Amniotic stem cell (primary cell): ENCODE results near the gene ARPC1B.
"Not testable (repeated sequence)": the region's sequence is repeated elsewhere in the genome, so short reads cannot be mapped to it uniquely, and the experiment has no call there.

Source experiments
- DNase-seq: peaks from one replicate; lab custom pipeline; 2025; lab: John Stamatoyannopoulos, UW

The ARPC1B gene

DNA sequence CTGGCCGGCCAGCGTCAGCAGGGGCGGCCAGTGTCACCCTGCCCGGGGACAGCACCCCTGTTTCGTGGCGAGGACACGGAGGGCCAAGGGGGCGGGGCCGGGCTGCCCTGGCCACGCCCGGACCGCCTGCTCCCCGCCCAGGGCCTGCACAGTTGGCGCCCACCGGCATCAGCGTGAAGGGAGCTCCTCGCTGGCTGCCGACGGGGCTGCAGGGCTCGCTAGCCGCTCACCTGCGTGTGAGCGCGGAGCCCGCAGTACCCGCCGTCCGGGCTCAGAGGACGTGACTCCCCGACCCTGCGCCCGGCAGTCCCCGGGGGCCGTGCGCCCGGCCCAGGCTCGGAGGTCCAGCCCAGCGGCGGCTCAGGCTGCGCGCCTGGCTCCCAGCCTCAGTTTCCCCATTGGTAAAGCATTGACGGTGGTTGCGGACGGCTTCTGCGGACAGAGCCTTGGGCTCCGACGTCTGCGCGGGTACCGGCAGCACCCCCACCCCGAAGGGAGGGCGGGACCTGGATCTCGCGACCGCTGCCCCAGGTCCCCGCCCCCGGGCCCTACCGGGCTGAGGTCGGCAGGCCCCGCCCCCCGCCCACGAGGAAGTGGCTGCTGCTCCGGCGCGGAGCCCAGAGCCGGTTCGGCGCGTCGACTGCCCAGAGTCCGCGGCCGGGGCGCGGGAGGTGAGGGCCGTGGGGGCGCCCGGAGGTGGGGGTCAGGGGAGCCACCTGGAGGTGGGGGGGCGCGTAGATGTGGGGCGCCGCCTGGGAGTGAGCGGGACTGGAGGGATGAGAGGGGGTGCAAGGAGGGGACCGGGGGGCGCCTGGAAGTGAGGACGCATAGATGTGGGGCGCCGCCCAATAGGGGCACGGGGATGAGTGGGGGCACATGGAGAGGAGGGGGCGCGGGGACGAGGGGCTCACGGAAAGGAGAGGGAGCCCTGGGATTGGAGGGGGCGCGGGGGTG, at the start of gene ARPC1B:
Gene ARPC1B, plus strand, starts transcription at position 620 of the 954 bp plus-strand sequence. CDS start 10,985 bp downstream, outside the sequence.
- peak; percentile 14 for DNase-seq

GRCh38 chr7:99325001-99325493, 49.5 kb upstream of the ARPC1B start:
- no peak for DNase-seq

- peak; percentile 72 for DNase-seq
Observed at GRCh38 chr7:99325592-99326407, 48.7 kb upstream of the ARPC1B start, which contains the start of gene ARPC1A. ARPC1A (plus strand) TSS chr7:99325898; CDS start chr7:99333354, 7,456 bp downstream.

DNA sequence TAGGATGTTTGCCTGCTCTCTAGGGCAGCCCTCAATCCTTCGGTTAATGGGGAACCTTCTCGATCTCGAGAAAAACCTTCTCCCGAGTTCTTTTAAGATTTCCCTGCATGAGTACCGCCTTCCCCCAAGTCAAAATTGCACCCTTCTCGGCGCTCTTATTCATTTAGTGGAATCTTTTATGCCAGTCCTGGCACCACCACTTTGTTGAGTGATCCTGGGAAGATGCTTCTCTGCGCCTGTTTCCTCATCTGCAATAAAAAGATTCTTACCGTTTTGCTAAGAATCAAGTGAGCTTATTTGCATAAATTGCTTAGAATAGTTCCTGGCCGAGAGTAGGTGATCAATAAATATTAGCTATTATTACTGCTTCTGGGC, 48.1 kb upstream of the ARPC1B start:
- no peak for DNase-seq

DNA sequence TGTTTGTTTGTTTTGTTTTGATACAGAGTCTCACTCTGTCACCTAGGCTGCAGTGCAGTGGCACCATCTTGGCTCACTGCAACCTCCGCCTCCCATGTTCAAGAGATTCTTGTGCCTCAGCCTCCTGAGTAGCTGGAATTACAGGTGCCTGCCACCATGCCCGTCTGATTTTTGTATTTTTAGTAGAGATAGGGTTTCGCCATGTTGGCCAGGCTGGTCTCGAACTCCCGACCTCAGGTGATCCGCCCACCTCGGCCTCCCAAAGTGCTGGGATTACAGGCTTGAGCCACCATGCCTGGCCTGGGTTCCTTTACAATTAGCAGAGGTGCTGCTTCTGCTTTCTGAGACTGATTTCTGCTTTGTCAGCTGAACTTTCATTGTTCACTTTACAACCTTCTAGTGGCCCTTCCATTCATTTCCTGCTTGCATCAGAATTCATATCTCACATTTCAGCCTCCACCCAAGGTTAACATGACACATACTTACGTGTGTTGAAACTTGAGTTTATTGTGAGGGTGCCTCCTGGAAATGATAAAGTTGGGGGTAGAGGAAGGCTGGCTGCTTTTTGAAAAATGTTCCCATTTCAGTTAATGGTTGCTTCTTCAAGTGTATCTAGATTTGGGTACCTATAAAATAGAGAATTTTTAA, 44.1 kb upstream of the ARPC1B start:
- DNase-seq = peak; percentile 56

DNA sequence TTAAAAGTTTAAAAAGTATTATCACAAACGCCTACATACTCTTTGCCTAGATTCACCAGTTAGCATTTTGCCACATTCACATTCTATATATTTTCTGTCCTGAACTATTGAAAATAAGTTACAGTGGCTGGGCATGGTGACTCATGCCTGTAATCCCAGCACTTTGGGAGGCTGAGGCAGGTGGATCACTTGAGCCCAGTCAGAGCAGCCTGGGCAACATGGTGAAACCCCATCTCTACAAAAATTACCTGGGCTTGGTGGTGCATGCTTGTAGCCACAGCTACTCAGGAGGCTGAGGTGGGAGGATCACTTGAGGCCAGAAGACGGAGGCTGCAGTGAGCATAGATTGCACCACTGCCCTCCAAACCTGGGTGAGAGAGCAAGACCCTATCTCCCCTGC, 43.5 kb upstream of the ARPC1B start:
- no peak for DNase-seq

- DNase-seq = no peak
Observed at GRCh38 chr7:99339595-99339994, 34.9 kb upstream of the ARPC1B start.

DNA sequence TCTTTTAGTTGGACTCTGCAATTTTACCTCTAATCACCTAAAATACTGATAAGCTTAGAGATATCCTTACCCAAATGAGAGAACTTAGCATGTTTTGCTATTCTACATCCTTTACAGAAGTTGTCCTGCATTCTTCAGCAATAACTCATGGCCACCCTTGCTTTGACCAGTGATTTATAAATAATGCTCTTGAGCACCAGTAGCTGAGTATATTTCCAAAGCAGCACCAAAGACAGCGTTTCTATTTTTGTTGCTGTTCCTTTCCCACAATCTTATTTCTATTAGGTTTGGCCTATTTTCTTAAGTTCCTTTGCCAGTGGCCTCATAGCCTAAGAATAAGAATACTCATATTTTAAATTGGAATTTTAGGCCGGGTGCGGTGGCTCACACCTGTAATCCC, 33.9 kb upstream of the ARPC1B start:
- DNase-seq = no peak

DNA sequence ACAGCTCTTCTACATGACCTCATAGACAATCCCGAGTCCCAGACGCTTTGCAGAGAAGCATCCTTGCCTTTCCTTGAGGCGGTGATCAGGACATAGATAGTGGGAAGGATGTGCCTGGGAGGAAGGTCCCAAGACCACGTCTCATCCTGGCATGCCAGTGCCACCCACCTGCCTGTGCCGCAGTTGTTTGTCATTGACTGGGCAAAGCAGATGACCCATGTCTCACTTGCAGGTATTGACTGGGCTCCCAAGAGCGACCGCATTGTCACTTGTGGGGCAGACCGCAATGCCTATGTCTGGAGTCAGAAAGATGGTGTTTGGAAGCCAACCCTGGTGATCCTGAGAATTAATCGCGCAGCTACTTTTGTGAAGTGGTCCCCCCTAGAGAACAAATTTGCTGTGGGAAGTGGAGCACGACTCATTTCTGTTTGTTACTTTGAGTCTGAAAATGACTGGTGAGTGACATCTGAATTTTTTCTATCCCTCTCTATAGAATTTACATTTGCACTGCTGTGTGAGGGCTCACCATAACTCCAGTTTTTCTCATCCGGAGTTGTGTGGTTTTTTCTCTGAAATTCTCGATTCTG, 30.4 kb upstream of the ARPC1B start:
- DNase-seq = no peak

DNA sequence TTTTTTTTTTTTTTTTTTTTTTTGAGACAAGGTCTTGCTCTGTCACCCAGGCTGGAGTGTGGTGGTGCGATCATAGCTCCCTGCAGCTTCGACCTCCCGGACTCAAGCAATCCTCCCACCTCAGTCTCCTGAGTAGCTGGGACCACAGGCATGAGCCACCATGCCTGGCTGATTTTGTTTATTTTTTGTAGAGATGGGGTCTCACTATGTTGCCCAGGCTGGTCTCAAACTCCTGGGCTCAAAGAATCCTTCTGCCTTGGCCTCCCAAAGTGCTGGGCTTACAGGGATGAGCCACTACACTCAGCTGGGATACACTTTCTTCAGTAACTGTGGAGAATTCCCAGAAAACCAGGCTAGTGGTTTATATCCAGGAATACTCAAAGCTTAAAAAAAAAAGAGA, 23.9 kb upstream of the ARPC1B start:
- DNase-seq = not testable (repeated sequence)

DNA sequence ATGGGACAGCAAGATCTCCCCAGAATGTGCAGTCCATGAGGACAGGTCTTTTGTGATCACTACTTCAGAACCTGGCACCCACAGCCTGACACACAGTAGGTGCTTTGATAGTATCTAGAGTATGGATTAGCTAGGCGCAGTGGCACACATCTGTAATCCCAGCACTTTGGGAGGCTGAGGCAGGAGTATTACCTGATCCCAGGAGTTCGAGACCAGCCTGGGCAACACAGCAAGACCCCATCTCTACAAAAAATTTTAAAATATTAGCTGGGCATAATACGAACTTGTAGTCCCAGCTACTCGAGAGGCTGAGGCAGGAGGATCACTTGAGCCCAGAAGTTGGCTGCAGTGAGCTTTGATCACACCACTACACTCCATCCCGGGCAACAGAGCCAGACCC, 22.3 kb upstream of the ARPC1B start:
- DNase-seq = no peak

- DNase-seq = no peak
Observed at GRCh38 chr7:99355098-99355497, 19.4 kb upstream of the ARPC1B start.

DNA sequence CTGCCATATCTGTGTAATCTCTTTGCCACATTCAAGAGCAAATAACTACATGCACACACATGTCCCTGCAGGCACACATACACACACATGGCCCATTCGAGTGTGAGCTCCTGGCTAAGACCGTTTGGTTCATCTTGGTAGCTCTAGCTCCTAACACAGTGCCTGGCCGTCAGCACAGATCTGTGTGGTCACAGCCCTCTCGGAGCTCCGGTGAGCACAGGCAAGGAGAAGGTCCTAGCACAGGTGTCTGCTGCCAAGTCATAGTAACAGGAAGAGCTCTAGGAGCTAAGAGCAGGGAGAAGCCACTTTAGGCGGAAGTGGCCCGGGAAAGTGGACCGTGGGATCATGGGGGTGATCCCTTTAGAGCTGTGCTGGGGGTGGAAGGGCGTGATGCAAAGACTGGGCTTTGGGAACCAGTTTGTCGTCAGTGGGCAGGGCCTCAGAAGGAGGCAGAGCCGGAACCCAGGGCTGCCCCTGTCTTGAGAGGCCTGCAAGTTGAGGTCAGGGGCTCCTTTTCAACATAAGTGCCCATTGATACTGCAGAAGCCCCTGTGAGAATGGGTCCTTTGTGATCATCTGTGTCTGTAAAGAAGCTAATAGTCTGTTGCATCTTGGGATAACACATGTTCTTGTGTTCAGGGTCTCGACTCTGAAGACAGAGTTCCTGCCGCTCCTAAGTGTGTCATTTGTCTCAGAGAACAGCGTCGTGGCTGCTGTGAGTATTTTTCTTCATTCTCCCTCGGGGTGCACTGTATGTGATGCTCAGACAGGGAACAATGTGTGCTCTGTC, 16.6 kb upstream of the ARPC1B start:
- DNase-seq = no peak

- DNase-seq = not testable (repeated sequence)
Observed at GRCh38 chr7:99358521-99358920, 16.0 kb upstream of the ARPC1B start.

DNA sequence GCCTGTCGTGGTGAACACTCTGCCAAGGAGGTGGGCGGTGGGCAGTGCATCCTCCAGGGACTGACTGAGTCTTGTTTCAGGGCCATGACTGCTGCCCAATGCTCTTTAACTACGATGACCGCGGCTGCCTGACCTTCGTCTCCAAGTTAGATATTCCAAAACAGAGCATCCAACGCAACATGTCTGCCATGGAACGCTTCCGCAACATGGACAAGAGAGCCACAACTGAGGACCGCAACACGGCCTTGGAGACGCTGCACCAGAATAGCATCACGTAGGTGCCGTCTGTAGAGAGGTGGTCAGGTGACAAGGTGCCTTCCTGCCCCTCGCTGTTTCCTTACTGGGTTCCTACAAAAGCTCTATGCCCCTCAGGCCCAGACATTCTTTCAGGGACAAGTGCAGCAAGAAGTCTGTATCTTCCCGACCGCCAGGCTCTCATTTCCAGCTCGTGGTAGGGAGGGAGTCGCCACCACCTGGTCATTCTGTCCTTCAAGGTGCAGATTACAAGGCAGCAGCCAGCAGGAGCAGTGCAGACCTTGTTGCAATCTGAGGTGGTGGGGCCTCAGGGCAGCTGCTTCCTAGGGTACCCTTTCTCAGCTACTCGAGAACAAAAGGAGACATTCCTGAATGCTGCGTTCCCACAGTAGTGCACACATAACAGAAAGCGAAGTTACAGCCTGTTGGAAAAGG, 14.9 kb upstream of the ARPC1B start:
- no peak for DNase-seq

DNA sequence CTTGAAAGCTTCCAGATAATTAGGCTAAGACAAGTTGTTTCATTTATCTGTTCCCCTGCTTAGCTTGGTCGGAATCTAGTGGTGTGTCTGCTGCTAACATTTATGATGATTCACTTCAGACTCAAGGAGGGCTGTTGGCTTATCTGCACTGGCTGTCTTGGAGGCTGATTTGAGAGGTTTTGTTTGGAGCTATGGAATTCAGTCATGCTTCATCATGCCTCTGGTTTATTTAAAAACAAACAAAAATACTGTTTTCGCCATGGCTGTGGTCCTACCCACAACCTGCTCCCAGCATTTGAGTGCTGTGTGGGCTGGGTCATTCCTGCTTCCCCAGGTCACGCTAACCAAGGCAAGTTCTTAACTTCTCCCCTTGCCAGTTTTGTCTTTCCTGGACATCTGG, 11.7 kb upstream of the ARPC1B start:
- DNase-seq = peak; percentile 52

DNA sequence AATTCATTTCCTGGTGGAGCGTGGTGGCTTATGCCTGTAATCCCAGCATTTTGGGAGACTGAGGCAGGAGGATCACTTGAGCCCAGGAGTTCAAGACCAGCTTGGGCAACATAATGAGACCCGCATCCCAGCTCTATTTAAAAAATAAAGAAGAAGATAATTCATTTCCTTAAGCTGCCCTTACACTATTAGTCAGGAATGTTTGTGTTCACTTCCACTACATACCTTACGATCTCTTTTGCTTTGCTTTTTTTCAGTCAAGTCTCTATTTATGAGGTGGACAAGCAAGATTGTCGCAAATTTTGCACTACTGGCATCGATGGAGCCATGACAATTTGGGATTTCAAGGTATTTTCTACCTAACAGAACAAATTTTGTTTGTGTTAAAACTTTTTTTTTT, 11.2 kb upstream of the ARPC1B start:
- no peak for DNase-seq

- no peak for DNase-seq
Observed at GRCh38 chr7:99365318-99366141, 9.0 kb upstream of the ARPC1B start.

- no peak for DNase-seq
Observed at GRCh38 chr7:99366646-99367045, 7.9 kb upstream of the ARPC1B start.
